HEK293 (cell line): ENCODE results near the gene TEX52.

ENCODE experiments used
- HOXC10 ChIP-seq: sonication (generic); formaldehyde crosslinking; IDR thresholded peaks from 2 replicates; pipeline ENCODE4 v1.8.1; 2023; ENCODE audit warnings: mild to moderate bottlenecking, missing genetic modification reagents
- KLF1 ChIP-seq: fragments of 450-650 bp; formaldehyde crosslinking; IDR thresholded peaks from 2 replicates; pipeline ENCODE4 v1.5.1; 2016; ENCODE audit warnings: missing biosample characterization, missing genetic modification characterization
- KLF8 ChIP-seq: fragments of 450-650 bp; formaldehyde crosslinking; IDR thresholded peaks from 2 replicates; pipeline ENCODE4 v1.5.1; 2016; ENCODE audit warnings: missing biosample characterization, missing genetic modification characterization
- PRDM1 ChIP-seq: fragments of 450-650 bp; formaldehyde crosslinking; IDR thresholded peaks from 2 replicates; pipeline ENCODE4; 2016; ENCODE audit warnings: missing biosample characterization, missing genetic modification characterization
- TRIM28 ChIP-seq: IDR thresholded peaks from 2 replicates; pipeline ENCODE4 v1.6.1; 2011; ENCODE audit warnings: low read length, control low read depth, borderline replicate concordance
- TSHZ1 ChIP-seq: fragments of 450-650 bp; formaldehyde crosslinking; IDR thresholded peaks from 2 replicates; pipeline ENCODE4 v1.5.1; 2016; ENCODE audit warnings: missing biosample characterization, missing genetic modification characterization, borderline replicate concordance
- ZBTB11 ChIP-seq: fragments of 450-650 bp; formaldehyde crosslinking; conservative IDR thresholded peaks from 2 replicates; pipeline ENCODE4 v1.5.1; 2016; ENCODE audit warnings: low read depth, missing biosample characterization, missing genetic modification characterization
- ZBTB17 ChIP-seq: fragments of 450-650 bp; formaldehyde crosslinking; IDR thresholded peaks from 2 replicates; pipeline ENCODE4 v1.5.1; 2016; ENCODE audit warnings: missing biosample characterization, missing genetic modification characterization
- ZFP41 ChIP-seq: fragments of 450-650 bp; formaldehyde crosslinking; IDR thresholded peaks from 2 replicates; pipeline ENCODE4 v1.5.1; 2016; ENCODE audit warnings: missing biosample characterization, missing genetic modification characterization, borderline replicate concordance
- ZFP69B ChIP-seq: fragments of 450-650 bp; formaldehyde crosslinking; IDR thresholded peaks from 2 replicates; pipeline ENCODE4 v1.5.1; 2016; ENCODE audit warnings: missing biosample characterization, missing genetic modification characterization
- ZNF2 ChIP-seq: fragments of 450-650 bp; formaldehyde crosslinking; IDR thresholded peaks from 2 replicates; pipeline ENCODE4 v1.5.1; 2016; ENCODE audit warnings: missing biosample characterization, missing genetic modification characterization
- ZNF24 ChIP-seq: fragments of 450-650 bp; formaldehyde crosslinking; IDR thresholded peaks from 2 replicates; pipeline ENCODE4 v1.5.1; 2016; ENCODE audit warnings: missing biosample characterization, missing genetic modification characterization
- ZNF514 ChIP-seq: fragments of 450-650 bp; formaldehyde crosslinking; IDR thresholded peaks from 2 replicates; pipeline ENCODE4 v1.5.1; 2016; ENCODE audit warnings: missing biosample characterization, missing genetic modification characterization
- ZNF521 ChIP-seq: fragments of 450-650 bp; formaldehyde crosslinking; IDR thresholded peaks from 2 replicates; pipeline ENCODE4 v1.5.1; 2017; ENCODE audit warnings: missing biosample characterization, mild to moderate bottlenecking, missing genetic modification characterization
- ZNF544 ChIP-seq: fragments of 450-650 bp; formaldehyde crosslinking; IDR thresholded peaks from 2 replicates; pipeline ENCODE4 v1.5.0; 2017; ENCODE audit warnings: missing biosample characterization, missing genetic modification characterization
- ZNF654 ChIP-seq: fragments of 450-650 bp; formaldehyde crosslinking; IDR thresholded peaks from 2 replicates; pipeline ENCODE4 v1.5.1; 2016; ENCODE audit warnings: low read depth, missing biosample characterization, missing genetic modification characterization
- ZNF843 ChIP-seq: fragments of 450-650 bp; formaldehyde crosslinking; IDR thresholded peaks from 2 replicates; pipeline ENCODE4 v1.5.1; 2016; ENCODE audit warnings: missing biosample characterization, missing genetic modification characterization
- TF ChIP-seq, protein P1 (sequence below): fragments of 450-650 bp; formaldehyde crosslinking; IDR thresholded peaks from 2 replicates; pipeline ENCODE4 v1.5.1; 2017; ENCODE audit warnings: missing biosample characterization, missing genetic modification characterization
- TF ChIP-seq, protein P2 (sequence below): fragments of 450-650 bp; formaldehyde crosslinking; IDR thresholded peaks from 2 replicates; pipeline ENCODE4 v1.5.1; 2016; ENCODE audit warnings: missing biosample characterization, missing genetic modification characterization

TEX52 gene

DNA sequence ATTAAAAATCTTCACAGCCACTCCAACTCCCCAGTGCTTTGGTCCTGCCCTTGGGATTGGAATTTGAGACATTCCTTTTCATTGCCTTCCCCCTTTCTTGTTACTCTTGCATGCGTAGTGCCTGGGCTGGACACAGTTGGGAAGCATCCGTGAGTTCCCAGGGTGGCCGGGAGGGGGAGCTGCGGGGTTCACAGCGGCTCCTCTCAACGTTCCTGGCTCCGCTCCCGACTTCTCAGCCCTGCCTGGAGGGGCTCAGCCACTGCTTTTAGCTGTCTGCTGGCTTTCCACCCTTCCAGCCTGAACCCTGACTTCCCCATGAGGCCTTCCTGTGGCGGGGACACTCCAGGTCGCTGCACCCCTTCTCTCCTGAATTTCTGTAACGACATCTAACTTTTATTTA is 3.2 kb downstream of the TEX52 start (continued):
- TF ChIP-seq, protein P1, sequence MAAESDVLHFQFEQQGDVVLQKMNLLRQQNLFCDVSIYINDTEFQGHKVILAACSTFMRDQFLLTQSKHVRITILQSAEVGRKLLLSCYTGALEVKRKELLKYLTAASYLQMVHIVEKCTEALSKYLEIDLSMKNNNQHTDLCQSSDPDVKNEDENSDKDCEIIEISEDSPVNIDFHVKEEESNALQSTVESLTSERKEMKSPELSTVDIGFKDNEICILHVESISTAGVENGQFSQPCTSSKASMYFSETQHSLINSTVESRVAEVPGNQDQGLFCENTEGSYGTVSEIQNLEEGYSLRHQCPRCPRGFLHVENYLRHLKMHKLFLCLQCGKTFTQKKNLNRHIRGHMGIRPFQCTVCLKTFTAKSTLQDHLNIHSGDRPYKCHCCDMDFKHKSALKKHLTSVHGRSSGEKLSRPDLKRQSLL (tag by site-specific recombination) = no peak
- TF ChIP-seq, protein P2, sequence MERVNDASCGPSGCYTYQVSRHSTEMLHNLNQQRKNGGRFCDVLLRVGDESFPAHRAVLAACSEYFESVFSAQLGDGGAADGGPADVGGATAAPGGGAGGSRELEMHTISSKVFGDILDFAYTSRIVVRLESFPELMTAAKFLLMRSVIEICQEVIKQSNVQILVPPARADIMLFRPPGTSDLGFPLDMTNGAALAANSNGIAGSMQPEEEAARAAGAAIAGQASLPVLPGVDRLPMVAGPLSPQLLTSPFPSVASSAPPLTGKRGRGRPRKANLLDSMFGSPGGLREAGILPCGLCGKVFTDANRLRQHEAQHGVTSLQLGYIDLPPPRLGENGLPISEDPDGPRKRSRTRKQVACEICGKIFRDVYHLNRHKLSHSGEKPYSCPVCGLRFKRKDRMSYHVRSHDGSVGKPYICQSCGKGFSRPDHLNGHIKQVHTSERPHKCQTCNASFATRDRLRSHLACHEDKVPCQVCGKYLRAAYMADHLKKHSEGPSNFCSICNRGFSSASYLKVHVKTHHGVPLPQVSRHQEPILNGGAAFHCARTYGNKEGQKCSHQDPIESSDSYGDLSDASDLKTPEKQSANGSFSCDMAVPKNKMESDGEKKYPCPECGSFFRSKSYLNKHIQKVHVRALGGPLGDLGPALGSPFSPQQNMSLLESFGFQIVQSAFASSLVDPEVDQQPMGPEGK (tag by site-specific recombination) = 0 out of 2 replicates have a peak, but pooled peaks have one; percentile 14
- TF ChIP-seq ZNF2 (peak; percentile 71; the same call in 1 of the 2 replicates), ZNF521 (no peak), ZNF544 (no peak), ZNF24 (0 out of 2 replicates have a peak, but pooled peaks have one; percentile 38), ZNF514 (tag by site-specific recombination) (no peak), ZNF654 (tag by site-specific recombination) (peak; percentile 36; the same call in 1 of the 2 replicates), ZFP69B (tag by site-specific recombination) (no peak), KLF1 (tag by site-specific recombination) (no peak), TRIM28 (no peak), ZFP41 (no peak), HOXC10 (CRISPR knock-in tag) (no peak), KLF8 (tag by site-specific recombination) (no peak), PRDM1 (tag by site-specific recombination) (no peak), ZBTB11 (tag by site-specific recombination) (no peak), TSHZ1 (tag by site-specific recombination) (no peak), ZNF843 (tag by site-specific recombination) (no peak), ZBTB17 (tag by site-specific recombination) (0 out of 2 replicates have a peak, but pooled peaks have one; percentile 39)
